ENCODE measurements around the gene KIF21A. TPM values are rescaled to one million over a fixed set of nuclear protein-coding genes. Genes with fewer than 3 reads are reported as not detected.

The KIF21A gene
- polyA plus RNA-seq, 1 experiment, result 0.69 TPM

DNA sequence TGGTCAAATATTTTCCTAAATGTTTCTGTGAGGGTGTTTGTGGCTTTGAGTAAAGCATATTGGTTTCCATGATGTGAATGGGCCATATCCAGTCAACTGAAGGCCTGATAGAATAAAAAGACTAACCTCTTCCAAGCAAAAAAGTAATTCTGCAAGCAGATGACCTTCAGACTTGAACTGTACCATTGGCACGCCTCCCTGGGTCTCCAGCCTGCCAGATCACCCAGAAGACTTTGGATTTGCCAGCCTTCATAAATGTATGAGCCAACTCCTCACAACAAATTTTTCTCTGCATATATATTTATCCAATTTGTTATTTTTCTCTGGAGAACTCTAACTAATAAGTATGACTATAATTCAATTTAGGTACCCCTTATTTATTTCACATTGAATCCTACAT, 190.3 kb downstream of the KIF21A start:
- H3K4me3 ChIP-seq (ENCODE audit: low read depth, low read length), result no peak overlapping the region
- no peak for TF ChIP-seq CTCF (IDR thresholded peaks at IDR 0.05; ENCODE audit: insufficient read depth, low read depth, low read length)
- H3K27me3 ChIP-seq (ENCODE audit: control insufficient read depth, insufficient read depth, low read length), result no peaks in the 10 kb centered on the region
- ChIA-PET POLR2A (no interaction called here), CTCF (no interaction called here)
- DNase-seq (ENCODE audit: low read depth), result no peak
- H3K36me3 ChIP-seq (ENCODE audit: control insufficient read depth, insufficient read depth, low read length), result no peaks in the 10 kb centered on the region

Other genes with a start within 250 kb of the KIF21A start
- gene ABCD2, start 176.7 kb upstream of the KIF21A start, polyA plus RNA-seq (2011; rRNA removed), result not detected in 2 replicates